K562 (cell line): ENCODE measurements around the gene STUB1. TPM values are rescaled to one million over a fixed set of nuclear protein-coding genes. Genes with fewer than 3 reads are reported as not detected.

ENCODE experiments used
- ATF1 ChIP-seq, 2 experiments: fragments of 450-650 bp in 1 of 2; IDR thresholded peaks; 2 replicates each; pipeline ENCODE4 v1.6.1; 2016; ENCODE audit warnings: missing compliant biosample characterization in 1 of 2, missing genetic modification characterization in 1 of 2
- CBFA2T2 ChIP-seq: fragments of 450-650 bp; conservative IDR thresholded peaks from 2 replicates; pipeline ENCODE4 v1.6.1; 2017; ENCODE audit warnings: mild to moderate bottlenecking
- CTBP1 ChIP-seq: fragments of 450-650 bp; IDR thresholded peaks from 2 replicates; pipeline ENCODE4 v1.6.1; 2016; ENCODE audit warnings: borderline replicate concordance
- EHMT2 ChIP-seq: fragments of 450-650 bp; IDR thresholded peaks from 2 replicates; pipeline ENCODE4 v1.6.1; 2018; ENCODE audit warnings: antibody characterized with exemption
- GTF2E2 ChIP-seq: fragments of 200-800 bp; sonication (Bioruptor generic); IDR thresholded peaks from 2 replicates; pipeline ENCODE4 v1.6.1; 2016; ENCODE audit warnings: missing genetic modification characterization, missing compliant biosample characterization
- GTF3C2 ChIP-seq: IDR thresholded peaks from 3 replicates; pipeline ENCODE4 v1.6.1; 2011; ENCODE audit warnings: borderline replicate concordance, mild to moderate bottlenecking, moderate library complexity; ENCODE audit not compliant: insufficient read length; ENCODE audit errors: extremely low read depth
- HMGXB4 ChIP-seq: sonication (generic); formaldehyde crosslinking; IDR thresholded peaks from 2 replicates; pipeline ENCODE4 v1.8.1; 2023; ENCODE audit warnings: mild to moderate bottlenecking, missing genetic modification reagents
- HNRNPL ChIP-seq: fragments of 200-400 bp; formaldehyde crosslinking; IDR thresholded peaks from 2 replicates; pipeline ENCODE4 v1.6.1; 2017; ENCODE audit warnings: low read depth, mild to moderate bottlenecking, low read length
- RBM22 ChIP-seq: fragments of 200-400 bp; formaldehyde crosslinking; IDR thresholded peaks from 2 replicates; pipeline ENCODE4 v1.6.1; 2018; ENCODE audit warnings: low read length, low read depth; ENCODE audit not compliant: poor library complexity, severe bottlenecking
- SIN3B ChIP-seq: fragments of 450-650 bp; IDR thresholded peaks from 2 replicates; pipeline ENCODE4 v1.6.1; 2017; ENCODE audit warnings: low read depth, mild to moderate bottlenecking, moderate library complexity
- ZC3H11A ChIP-seq: IDR thresholded peaks from 2 replicates; pipeline ENCODE4 v1.6.1; 2012; ENCODE audit warnings: low read depth, low read length, improper control_type of control experiment
- ZNF23 ChIP-seq: fragments of 250-450 bp; sonication (Bioruptor Pico); IDR thresholded peaks from 2 replicates; pipeline ENCODE4 v1.4.0; 2020; ENCODE audit warnings: mild to moderate bottlenecking
- ZNF280A ChIP-seq: fragments of 450-650 bp; IDR thresholded peaks from 2 replicates; pipeline ENCODE4 v1.6.1; 2018; ENCODE audit warnings: mild to moderate bottlenecking, low read depth; ENCODE audit not compliant: partially characterized antibody
- ZNF431 ChIP-seq: sonication (generic); formaldehyde crosslinking; IDR thresholded peaks from 2 replicates; pipeline ENCODE4 v1.8.0; 2022; ENCODE audit warnings: mild to moderate bottlenecking, missing genetic modification reagents
- ZNF518B ChIP-seq: fragments of 250-450 bp; sonication (Bioruptor Pico); IDR thresholded peaks from 2 replicates; pipeline ENCODE4 v1.5.0; 2021; ENCODE audit warnings: mild to moderate bottlenecking, moderate library complexity
- ZNF586 ChIP-seq: fragments of 450-650 bp; formaldehyde crosslinking; conservative IDR thresholded peaks from 2 replicates; pipeline ENCODE4 v1.4.0; 2020; ENCODE audit warnings: mild to moderate bottlenecking, moderate library complexity
- polyA plus RNA-seq, 8 experiments: library from polyadenylated mRNA; depleted of rRNA in 4 of 8; stranded (reverse) in 5 of 8; unstranded in 3 of 8; fragments of >200 nt; fragmentation: Nextera tagmentation in 2 of 8; fragmentation: Illumina TruSeq in 1 of 8; extraction: Ambion mirVana in 2 of 8; extraction: Trizol in 1 of 8; gene quantifications; 2 replicates each; pipeline versions ENCODE4 v1.2.1 to v1.2.3, GENCODE V29; 2011 to 2014; ENCODE audit warnings: inconsistent platforms in 1 of 8, missing spikeins in 1 of 8
- total RNA-seq, 7 experiments: library from RNA; depleted of rRNA in 6 of 7; stranded (reverse); fragments of >200 nt in 6 of 7; fragmentation: Illumina TruSeq in 2 of 7; extraction: Trizol in 2 of 7; gene quantifications; 2 replicates each; pipeline versions ENCODE4 v1.2.1 to v1.2.3, GENCODE V29; 2011 to 2021; ENCODE audit warnings: low replicate concordance in 1 of 7

Gene STUB1
- total and polyA plus RNA-seq, 9 of the 15 experiments (the other 6 are each of a cell fraction or from before 2014, with no cell fraction given): 10.6 to 251 (median 152) TPM

GRCh38 chr16:636206-637080 is 43.8 kb upstream of the STUB1 start, which contains the start of gene METTL26 (continued):
- TF ChIP-seq SIN3B: peak; percentile 51
- peak; percentile 69; the same call in 1 of the 2 replicates for TF ChIP-seq HNRNPL
- peak; percentile 36; the same call in 1 of the 2 replicates for TF ChIP-seq ZC3H11A
- no peak for TF ChIP-seq ATF1 (CRISPR knock-in tag; IDR thresholded peaks at IDR 0.05)
- peak; percentile 86 for TF ChIP-seq ATF1 (tag; IDR thresholded peaks at IDR 0.05)
- TF ChIP-seq CTBP1: peak; percentile 96
- no peak for TF ChIP-seq ZNF586 (CRISPR knock-in tag)
- TF ChIP-seq ZNF518B (CRISPR knock-in tag): no peak
- TF ChIP-seq GTF2E2 (tag): peak; percentile 28; the same call in 1 of the 2 replicates
- TF ChIP-seq ZNF280A: no peak
- TF ChIP-seq EHMT2: no peak
- peak; percentile 97 for TF ChIP-seq HMGXB4 (CRISPR knock-in tag)
- TF ChIP-seq CBFA2T2: no peak
- no peak for TF ChIP-seq ZNF23
- TF ChIP-seq GTF3C2: peak; percentile 80
- peak; percentile 98 for TF ChIP-seq RBM22
- 0 out of 2 replicates have a peak, but pooled peaks have one; percentile 62 for TF ChIP-seq ZNF431
